AG09319 (cell line): ENCODE data around the gene DLST.
A peak's percentile ranks its signal among the peaks of the same experiment; 100 is the strongest.

Source experiments
- DNase-seq: peaks from one replicate; pipeline ENCODE4 v3.0.0-alpha.2; 2010; ENCODE audit warnings: low read depth; ENCODE audit errors: extremely low read depth
- TF ChIP-seq, protein P1 (sequence below): IDR thresholded peaks from 2 replicates; pipeline ENCODE4 v1.5.1; 2011; ENCODE audit warnings: low read depth, mild to moderate bottlenecking, inconsistent platforms, low read length, moderate library complexity

DLST gene

DNA sequence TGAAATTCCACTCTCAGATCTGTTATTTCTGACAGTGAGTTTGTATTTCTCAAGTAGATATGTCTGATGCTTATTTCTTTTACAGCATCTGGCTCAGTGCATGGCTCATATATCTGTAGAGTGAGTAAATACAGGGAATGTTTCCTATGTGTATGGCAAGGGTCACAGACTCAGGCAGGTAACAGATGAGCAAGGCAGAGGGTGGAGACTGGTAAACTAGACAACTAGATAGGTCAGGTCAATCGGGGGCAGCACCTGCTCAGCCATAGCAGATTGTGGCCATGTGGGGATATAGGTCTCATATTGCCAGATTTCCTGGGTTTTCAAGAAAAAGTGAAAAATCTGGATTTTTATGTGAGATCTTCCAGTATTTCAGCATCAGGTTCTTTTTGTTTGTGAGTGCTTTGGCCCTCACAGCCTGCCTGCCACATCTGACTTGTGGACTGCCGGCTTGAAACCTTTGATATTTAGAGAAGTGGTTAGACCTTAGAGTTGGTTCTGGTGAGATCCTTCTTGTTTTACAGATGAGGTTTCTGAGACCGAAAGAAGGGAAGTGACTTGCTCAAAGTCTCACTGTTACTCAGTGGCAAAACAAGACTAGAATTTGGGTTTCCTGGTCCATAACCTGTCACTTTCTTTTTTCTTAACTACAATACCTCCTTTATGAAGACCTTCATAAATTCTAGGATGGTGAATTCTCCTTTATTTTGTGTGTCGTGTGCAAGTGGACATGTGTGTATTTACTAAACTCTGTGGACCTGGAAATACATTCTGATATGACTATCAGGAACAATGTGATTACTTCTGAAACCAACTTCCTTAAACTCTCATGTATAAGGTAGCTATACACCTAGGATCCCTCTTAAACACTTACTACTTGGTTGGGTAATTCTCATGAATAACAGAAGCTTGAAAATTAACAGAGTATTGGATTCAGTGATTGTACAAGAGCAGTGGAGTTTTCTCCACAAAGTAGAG, 40.2 kb upstream of the DLST start:
- TF ChIP-seq, protein P1, sequence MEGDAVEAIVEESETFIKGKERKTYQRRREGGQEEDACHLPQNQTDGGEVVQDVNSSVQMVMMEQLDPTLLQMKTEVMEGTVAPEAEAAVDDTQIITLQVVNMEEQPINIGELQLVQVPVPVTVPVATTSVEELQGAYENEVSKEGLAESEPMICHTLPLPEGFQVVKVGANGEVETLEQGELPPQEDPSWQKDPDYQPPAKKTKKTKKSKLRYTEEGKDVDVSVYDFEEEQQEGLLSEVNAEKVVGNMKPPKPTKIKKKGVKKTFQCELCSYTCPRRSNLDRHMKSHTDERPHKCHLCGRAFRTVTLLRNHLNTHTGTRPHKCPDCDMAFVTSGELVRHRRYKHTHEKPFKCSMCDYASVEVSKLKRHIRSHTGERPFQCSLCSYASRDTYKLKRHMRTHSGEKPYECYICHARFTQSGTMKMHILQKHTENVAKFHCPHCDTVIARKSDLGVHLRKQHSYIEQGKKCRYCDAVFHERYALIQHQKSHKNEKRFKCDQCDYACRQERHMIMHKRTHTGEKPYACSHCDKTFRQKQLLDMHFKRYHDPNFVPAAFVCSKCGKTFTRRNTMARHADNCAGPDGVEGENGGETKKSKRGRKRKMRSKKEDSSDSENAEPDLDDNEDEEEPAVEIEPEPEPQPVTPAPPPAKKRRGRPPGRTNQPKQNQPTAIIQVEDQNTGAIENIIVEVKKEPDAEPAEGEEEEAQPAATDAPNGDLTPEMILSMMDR = no peak
- DNase-seq = no peak

DNA sequence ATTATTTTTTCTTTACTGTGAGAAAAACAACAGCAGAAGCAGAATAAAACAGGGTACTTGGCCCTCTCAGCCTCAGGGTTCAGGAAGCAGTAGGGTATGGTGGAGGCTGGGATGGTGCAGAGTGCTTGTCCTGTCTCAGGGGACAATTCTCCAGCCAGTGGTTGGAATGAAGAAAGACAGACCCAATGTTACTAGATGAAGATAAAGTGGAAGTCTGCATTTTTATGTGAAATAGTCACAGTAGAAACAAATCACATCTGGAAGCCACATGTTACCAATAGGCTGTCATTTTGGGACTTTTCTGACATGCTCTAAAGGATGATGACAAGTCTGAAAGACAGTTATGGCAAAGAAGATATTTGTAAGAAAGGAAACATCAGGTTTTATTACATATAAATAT, 38.1 kb upstream of the DLST start:
- TF ChIP-seq, protein P1 = peak; percentile 41
- DNase-seq = no peak

DNA sequence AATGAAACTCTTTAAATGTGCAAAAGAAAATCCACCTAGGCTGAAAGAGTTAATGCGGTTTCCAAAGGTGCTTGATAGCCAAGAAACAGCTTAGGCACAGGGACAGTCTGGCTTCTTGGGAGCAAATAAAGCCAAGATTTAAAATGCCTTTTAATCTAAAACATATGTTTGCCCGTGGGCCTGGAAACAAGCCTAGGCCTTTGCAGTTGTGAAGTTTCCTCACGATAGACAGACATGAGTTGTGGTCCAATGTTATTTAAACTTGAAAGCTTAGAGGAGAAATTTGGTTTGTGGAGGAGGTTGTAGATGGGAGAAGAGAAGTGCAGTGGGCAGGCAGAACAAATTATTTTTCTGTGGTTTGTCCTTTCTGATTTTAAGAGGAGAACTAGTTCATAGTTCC, 35.5 kb upstream of the DLST start:
- peak; percentile 79 for DNase-seq
- TF ChIP-seq, protein P1 = no peak

DNA sequence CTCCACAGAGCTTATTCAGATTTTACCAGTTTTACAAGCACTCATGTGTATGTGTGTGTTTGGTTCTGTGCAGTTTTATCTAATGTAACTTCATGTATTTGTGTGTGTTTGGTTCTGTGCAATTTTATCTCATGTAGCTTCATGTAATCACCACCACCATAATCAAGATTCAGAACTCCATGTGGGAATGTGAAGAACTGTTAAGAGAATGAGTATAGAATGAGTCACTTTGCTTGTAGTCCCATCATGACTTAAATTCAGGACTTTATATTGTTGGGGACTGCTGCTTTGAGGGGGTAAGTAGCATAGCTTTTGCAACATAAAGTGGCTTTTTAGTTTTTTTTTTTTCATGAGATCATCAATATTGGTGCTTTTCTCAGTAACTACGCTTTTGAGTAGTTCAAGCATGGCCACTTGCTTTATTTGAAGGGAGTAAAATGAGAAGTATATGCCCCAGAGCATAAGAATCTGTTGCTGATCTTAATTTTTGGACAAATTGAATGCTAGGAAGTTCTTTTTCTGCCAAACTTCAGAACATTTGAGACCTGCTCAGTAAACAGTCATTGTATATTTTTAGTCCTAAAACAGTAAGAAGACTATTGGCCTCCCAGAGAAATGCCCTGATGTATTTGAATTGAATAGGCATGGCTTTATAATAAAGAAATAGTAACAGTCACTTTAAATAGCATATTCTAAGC, 34.6 kb upstream of the DLST start:
- no peak for DNase-seq
- TF ChIP-seq, protein P1 = no peak

DNA sequence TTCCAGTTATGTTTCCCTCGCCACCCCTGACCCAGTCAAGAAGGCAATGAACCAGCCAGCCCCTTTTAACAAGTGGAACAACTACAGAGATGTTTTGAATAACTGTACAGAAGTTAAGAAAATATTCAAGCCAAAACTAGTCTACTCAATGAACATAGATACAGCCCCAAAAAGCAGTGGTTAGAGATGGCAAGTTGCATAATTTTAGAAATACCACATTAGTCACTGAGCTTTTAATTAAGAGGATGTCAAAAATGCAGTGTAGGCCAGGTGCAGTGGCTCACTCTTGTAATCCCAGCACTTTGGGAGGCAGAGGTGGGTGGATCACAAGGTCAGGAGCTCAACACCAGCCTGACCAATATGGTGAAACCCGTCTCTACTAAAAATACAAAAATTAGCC, 32.9 kb upstream of the DLST start:
- no peak for DNase-seq
- TF ChIP-seq, protein P1 = no peak

DNA sequence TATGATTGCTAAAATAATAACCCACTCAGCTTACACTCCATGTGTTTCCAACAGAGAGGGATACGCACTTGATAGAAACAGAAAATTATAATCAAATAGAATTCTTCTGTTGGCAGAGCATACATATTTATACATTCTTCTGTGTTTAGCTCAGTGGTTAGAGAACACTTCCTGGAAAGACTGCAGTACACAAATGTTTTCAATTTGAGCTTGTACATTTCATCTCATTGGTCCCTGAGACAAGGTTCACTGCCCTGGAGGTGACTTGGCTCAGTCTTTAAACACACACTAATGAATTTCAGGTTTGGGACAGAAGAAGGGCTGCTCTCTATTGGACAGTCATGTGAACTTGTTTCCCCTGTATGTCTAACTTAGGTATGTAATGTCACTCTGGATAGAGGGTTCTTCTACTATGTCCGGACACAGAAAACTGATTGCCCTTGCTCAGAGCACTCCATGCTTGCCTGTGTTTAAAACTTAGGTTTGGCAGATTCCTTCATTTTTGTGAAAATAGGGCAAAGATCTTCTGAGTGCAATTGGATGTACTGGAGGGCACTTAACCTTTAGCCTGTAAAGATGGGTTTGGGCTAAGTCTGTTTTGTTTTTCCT, 28.7 kb upstream of the DLST start:
- peak; percentile 95 for DNase-seq
- TF ChIP-seq, protein P1 = no peak
